HG03139 (cell line): ENCODE results near the gene ARF1.
"Not testable (repeated sequence)": the region's sequence is repeated elsewhere in the genome, so short reads cannot be mapped to it uniquely, and the experiment has no call there.

Experiments used
- ATAC-seq: cut with Tn5 transposase; IDR thresholded peaks from one replicate; pipeline ENCODE4 v1.9.1; 2021; ENCODE audit not compliant: unreplicated experiment

Gene ARF1

GRCh38 chr1:228100822-228101613 is 18.5 kb downstream of the ARF1 start:
- no peak for ATAC-seq

GRCh38 chr1:228101614-228101993 is 19.1 kb downstream of the ARF1 start:
- ATAC-seq, result no peak

- peak; percentile 29 for ATAC-seq
These were observed 19.7 kb downstream of the ARF1 start for GRCh38 chr1:228101994-228102790.

GRCh38 chr1:228102791-228103620 is 20.5 kb downstream of the ARF1 start, which contains the start of gene C1orf35:
TSS of gene C1orf35 (minus strand) at chr1:228103325. CDS start at chr1:228103227, 98 bp downstream.
- ATAC-seq, result peak; percentile 60

GRCh38 chr1:228104526-228105269 is 22.2 kb downstream of the ARF1 start:
- no peak for ATAC-seq

- no peak for ATAC-seq
These were observed 22.9 kb downstream of the ARF1 start for GRCh38 chr1:228105270-228105995.

GRCh38 chr1:228105996-228106799 is 23.7 kb downstream of the ARF1 start:
- ATAC-seq, result no peak

GRCh38 chr1:228106800-228107054 is 24.2 kb downstream of the ARF1 start:
- no peak for ATAC-seq

GRCh38 chr1:228107636-228108035 is 25.1 kb downstream of the ARF1 start:
- ATAC-seq, result no peak

- no peak for ATAC-seq
These were observed 25.7 kb downstream of the ARF1 start for GRCh38 chr1:228108055-228108690.

GRCh38 chr1:228108742-228109072 is 26.2 kb downstream of the ARF1 start:
- ATAC-seq, result no peak

GRCh38 chr1:228109073-228109961 is 26.8 kb downstream of the ARF1 start, which contains the start of gene MRPL55:
TSS of gene MRPL55 (minus strand) at chr1:228109299. CDS start at chr1:228108260, 1,039 bp downstream.
- ATAC-seq, result peak; percentile 85

- no peak for ATAC-seq
These were observed 27.5 kb downstream of the ARF1 start for GRCh38 chr1:228109962-228110488.

- no peak for ATAC-seq
These were observed 28.0 kb downstream of the ARF1 start for GRCh38 chr1:228110556-228110955.

GRCh38 chr1:228111315-228111714 is 28.8 kb downstream of the ARF1 start:
- ATAC-seq, result not testable (repeated sequence)

- no peak for ATAC-seq
These were observed 29.7 kb downstream of the ARF1 start for GRCh38 chr1:228112167-228112566.

- no peak for ATAC-seq
These were observed 30.1 kb downstream of the ARF1 start for GRCh38 chr1:228112617-228113016.

GRCh38 chr1:228114827-228115226 is 32.3 kb downstream of the ARF1 start:
- no peak for ATAC-seq
